GM18861 (cell line): ENCODE results near the gene RAD51B.

Experiments
- ATAC-seq: cut with Tn5 transposase; IDR thresholded peaks from one replicate; pipeline ENCODE4 v1.9.1; 2021; ENCODE audit not compliant: unreplicated experiment

The RAD51B gene

DNA sequence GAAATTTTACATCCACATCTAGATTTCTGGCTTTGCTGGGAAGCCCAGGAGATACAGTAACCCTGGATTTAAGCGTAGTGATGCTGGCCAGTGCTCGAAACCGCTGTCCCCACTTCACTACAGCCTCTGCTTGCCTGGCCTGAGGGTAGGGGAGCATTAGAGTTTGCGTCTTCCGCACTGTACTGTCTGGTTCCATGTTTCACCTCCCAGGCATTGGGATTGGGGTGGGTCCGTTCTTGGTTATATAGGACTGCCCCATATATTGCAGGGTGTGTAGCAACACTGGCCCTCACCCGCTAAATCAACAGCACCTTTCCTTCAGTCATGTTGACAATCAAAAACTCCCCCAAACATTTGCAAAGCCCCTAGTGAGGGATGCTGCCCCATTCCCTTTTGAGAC is 732.5 kb downstream of the RAD51B start:
- no peak for ATAC-seq

DNA sequence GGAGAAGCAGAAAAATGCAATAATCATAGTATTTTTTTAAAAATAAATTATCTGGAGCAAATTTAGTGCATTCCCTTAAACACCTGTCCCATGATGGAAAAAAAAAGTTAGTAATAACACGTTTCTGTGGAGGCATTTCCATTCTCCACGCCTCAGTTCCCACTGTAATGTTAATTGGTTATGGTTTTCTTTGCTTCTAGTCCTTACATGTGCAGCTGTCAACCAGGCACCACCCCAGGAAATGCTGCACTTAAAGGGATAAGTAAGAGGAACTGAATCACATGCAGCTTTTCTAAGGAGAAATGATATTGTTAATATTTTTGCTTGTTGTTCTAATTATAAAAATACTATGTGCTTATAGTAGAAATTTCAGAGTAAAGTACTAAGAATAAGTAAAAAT is 733.0 kb downstream of the RAD51B start:
- ATAC-seq = no peak

DNA sequence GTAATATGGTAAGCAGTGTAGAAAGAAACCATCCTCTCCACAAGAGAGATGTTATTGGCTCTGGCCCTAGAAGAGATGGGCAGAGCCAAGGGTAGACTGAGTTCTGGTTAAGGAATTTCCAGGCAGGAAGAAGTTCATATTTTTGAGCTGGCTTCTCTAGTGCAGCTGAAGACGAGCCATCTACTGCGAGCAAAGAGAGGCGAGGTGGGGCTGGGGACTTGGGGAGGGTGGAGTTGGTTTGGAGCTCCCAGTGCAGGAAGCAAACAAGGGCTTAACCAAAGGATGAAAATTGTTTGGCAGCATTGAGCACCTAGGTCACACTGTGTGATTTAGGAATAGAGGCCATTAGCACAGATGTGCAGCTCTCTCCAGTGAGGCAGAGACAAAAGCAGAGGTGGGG is 733.7 kb downstream of the RAD51B start:
- ATAC-seq = no peak

DNA sequence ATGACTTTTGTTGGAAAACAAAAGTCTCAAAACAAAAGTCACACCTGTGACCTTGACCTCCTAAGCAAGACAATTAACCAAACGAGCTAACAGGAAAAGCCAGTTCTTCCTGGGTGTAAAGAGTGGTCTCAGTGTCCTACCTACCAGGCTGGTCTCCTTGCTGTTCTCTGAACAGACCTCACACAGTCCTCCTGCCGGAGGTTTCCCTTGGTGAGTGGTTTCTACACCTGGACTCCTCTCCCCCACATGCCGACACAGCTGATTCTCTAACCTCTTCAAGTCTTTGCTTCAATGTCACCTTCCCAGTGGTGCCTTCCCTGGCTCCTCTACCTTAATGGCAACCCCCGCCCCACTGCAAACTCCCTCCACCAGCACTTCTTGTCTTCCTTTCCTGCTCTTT is 734.7 kb downstream of the RAD51B start:
- ATAC-seq = no peak

DNA sequence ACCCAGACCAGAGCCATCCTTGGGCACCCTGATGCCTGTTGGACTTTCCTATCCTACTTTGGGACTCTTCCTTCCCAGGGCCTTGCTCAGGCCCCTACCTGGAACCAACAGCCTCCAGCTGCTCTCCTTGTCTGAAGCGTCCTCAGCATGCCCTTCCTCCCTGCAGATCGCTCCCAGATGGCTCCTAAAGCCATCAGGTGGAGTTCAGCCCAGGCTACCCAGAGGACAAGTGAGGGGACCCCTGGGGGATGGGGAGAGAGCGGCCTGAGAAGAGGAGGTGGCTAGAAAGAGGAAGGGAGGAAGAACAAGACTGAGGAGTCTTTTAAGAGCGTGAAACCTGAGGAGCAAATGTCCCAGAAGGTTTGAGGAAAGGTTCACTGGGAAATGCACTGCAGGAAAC is 736.7 kb downstream of the RAD51B start:
- ATAC-seq = no peak

DNA sequence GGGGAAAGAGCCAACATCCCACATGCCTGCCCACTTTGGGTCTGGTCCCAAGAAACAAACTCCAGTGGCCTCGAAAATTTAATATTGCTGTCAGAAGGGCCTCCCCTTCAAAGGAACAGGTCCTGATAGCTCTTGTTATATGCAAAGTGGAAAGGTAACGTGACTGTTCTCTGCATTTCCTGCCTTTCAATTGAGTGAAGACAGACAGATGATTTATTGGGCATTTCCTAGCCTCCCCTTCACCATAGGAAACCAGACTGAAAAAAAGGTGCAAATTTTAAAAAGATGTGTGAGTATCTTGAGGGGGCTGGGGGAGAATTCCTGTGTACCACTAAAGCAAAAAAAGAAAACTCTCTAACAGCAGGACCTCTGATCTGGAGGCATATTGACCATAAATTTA is 738.1 kb downstream of the RAD51B start:
- ATAC-seq = no peak

DNA sequence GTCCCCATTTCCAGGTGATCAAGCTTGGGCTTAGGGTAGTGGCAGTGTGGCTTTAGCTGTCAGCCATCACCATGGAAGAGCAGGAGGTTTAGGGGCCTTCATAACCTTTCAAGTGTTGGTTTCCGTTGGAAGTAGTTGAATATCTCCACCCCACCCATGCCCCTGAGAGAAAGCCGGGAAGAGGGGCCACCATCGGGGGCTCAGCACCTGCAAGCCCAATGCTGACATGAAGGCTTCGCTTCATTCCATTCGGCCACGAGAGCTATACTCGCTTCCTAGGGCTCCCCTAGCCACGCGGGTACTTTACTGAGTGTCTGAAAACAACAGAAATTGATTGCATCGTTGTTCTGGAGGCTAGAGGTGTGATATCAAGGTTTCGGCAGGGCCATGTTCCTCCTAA is 738.5 kb downstream of the RAD51B start:
- ATAC-seq = no peak

DNA sequence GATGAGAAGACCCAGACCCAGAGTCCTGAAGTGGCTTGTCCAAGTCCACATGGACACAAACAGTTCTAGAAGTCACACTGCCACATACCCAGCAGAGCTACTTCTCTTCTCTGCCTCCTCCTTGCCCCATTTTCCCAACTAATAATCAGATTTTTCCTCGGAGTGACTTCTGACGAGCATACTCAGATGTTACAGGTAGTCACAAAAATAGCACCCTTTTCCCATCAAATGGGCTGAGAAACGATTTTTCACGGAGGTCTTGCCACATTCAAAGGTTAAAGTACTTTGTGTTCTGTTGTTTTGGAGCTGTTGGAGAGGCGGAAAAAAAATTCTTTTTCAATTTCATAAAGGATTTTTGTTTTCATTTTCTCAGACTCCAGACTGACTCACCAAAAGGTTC is 740.4 kb downstream of the RAD51B start:
- ATAC-seq = no peak

DNA sequence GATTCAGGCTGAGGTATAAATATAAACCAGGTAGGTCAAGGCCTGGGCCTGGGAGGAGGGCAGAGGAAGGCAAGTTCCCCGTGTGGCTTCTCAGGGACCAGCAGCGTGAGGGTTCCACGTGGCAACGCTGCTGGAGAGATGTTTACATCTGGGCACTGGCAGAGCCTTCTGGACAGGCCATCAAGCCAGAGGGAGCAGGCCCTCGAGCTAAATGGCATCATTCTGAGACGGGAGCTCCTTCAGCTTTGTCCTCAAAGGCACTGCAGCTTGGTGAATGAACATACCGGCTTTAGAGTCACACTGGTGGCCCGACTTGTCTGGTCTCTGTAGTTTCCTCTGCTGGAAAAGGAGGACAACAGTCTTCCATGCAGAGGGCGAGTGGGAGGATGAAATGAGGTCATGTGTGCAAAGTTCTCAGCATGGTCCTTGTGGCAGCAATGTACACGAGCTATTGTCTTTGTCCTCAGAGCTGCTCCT is 742.0 kb downstream of the RAD51B start:
- ATAC-seq = no peak

DNA sequence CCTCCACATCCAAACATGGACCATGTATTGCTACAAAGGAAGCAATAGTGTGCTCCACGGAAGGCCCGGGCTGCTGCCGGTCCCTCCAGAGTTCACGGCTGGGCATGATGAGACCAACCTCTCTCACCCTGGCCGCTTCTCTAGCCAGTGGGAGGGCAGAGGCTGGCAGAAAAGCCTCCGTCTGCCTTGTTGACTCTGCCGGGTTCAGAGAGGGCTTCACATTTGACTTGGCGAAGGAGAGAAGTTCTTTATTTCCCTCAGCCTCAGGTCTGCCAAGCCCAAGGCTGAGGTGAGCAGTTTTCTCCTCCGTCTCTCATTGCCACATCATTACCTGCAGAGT is 743.3 kb downstream of the RAD51B start:
- no peak for ATAC-seq

DNA sequence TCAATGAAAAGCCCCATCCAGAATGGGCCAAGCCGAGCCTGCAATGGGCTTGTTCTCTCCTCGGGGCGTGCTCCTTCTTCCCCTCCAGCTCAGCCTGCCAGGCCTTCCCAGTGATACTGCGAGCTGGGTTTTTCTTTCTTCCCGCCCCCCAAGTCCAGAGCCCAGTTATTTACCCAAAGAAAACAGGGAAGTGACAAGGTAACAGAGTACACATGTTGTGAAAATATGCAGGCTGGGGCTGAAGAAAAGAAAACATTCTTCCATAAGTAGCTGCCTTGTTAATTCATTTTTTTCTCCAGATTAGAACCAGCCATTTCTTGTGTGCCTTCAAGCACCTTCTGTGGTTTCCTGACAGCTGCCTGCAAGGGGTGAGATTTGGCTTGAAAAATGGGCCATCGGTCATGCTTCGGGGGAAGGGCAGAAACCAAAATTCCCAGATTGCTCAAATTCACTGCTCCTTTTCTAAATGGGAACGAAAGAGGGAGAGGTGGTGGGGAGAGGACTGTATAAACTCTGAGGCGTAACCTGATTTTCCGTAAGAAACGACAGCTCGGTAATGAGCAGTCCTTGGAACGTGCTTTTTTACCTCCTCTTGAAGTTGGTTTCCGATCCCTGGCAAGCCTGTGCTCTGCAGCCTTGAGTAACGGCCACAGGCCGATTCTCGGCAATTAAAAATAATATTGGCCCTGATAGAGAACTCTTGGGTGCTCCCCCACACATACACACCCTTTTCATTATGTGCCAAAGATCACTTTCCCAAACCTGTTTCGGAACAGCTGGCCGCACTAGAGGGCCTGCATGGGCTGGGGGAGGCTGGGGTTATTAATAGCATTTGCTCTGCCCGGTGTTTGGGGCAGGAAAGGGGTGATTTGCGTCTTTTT is 743.9 kb downstream of the RAD51B start:
- no peak for ATAC-seq

DNA sequence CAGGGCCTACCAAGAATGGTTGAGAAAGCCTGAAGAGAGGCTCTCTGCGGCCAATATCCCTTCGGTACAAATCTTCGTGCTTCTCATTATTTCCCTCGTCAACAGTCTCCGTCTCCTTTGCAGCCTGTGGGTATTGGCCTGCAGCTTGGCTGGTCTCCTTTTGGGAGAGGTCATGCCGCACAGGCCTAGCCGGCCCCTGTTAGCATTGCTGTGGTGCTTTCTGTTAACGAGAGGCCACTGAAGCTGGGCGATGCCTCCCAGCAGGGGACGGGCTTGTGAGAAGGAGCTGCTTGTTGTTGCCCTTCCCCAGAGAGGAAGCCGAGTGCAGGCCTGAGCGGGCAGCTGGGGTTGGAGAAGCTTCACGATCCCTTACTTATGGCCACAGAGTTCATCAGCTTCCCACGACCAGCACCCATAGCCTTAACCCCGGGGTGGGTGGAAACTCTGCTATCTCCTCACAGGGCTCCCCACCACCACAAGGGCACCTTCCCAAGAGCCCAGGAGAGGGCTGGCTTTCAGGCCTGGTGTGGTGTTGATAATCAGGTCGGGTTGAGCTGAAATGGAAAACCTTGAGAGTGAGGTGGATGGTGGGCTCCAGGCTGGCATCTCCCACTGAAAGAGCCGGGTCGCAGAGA is 744.7 kb downstream of the RAD51B start:
- no peak for ATAC-seq

DNA sequence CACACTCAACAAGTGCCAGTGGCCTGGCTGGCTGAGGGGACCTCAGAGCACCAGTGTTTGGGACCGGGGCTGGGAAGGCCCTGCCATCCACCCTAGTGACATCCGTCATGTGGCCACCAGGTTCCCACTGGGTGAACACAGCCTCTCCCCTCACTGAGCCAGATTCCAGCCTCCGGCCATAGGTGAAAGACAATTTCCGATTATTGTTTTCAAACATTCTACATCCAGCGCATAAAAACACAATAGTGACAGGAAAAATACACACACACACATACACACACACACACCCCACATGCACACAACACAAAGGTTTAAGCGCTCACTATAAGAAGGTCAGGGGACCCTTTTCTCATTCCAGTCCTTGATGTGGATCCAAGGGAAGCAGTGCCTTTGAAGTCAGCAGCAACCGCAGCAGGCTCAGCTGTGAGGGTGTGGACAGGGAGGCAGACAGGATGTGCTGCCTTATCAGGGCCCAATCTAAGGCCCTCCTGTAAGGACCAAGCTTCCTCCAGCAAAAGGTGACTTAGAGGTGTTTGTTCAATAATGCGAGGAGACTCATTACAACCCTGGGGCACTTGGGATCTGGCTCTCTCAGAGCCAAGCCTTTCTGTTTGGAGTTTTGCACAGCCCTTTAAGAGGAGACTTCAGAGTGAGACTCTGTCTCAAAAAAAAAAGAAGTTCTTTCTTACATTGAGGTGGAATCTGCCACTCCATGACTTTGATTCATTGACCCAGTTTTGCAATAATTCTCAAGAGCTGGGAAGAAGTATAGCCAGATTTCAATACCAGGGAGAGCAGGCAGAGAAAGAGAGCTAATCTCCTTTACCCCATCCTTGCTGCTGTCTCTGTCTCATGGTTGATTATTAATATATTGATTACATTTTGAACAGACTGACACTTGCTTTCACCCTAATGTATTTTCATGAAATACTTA is 745.5 kb downstream of the RAD51B start:
- ATAC-seq = no peak

DNA sequence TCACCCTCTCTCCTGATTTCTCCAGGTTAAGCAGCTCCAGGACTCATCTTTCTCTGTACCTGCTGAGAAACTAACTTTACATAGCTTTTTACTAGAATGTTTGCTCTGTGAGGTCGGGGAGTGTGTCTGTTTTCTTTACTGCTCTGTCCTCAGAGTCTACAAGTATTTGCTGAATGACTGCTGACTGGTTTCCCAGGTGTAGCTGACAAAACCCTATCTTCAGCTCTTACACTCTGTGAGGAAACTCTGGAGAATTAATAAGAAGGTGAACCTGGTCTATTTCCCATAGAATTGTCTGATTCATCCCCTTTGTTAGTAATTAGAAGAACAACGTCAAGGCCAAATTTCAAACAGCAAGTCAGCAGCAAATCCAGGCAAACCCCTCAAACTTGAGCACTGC is 746.5 kb downstream of the RAD51B start:
- no peak for ATAC-seq

DNA sequence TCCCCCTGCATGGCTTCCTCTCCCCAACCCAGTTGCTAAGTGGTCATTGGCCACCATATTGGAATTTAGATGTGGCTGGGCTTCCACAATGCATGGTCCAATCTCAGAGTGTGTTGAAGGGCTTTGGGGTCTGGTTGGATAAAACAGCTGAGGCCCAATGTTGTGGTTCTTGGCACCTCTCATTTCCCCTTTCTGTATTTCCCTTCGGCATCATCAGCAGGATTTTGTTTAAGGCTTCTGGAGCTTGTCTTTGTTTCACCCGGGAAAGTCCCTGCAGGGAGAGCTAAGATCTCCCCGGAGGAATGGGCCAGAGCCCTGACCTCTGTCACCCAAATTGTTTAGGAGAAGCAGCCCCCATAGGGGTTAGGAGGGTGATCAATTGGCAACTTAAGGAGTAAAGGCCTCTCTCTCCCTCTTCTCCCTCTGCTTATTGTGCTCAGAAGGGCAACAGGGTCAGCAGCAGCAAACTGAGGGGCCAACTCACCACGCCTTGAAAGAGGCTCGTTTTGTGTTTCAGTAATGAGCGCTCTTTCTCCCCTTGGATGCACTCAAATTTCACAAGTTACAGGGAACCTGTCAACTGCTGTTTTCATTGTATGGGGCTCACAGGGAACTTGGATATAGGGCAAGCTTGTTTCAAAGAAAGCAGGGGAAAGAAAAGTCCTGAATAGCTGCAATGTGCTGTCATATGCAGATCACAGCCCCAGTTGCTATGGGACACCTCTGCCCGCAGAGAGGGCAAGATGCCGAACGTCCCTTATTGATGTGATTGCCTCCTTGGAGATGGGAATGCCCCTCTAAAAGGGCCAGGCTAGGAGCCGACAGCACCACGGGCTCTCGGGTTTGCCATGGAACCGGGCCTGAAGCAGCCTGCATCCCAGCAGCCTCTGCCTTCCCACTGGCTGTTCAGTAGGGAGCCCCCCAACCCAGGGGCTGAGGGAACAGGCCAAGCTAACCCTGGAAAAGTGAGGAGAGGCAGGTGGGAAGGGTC is 749.6 kb downstream of the RAD51B start:
- no peak for ATAC-seq

DNA sequence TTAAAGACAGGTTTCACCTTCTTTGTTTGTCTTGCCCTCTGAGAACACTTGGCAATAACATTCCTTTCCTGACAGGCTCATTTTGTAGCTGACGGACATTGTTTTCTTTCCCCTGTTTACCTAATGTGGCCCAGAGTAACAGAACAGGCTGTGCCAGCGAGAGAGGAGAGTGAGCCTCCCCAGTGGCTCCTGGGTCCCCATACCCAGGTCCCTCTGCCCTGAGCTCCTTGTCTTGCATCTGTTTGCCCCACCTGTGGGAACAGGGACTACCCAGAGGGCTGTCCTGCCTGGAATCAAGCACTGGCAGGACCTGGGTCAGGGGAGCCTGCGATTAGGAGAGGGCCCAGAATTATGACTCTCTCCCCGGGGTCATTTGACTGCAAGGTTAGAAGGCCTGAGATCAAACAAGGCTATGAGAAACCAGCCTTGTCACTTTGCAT is 750.4 kb downstream of the RAD51B start:
- no peak for ATAC-seq

DNA sequence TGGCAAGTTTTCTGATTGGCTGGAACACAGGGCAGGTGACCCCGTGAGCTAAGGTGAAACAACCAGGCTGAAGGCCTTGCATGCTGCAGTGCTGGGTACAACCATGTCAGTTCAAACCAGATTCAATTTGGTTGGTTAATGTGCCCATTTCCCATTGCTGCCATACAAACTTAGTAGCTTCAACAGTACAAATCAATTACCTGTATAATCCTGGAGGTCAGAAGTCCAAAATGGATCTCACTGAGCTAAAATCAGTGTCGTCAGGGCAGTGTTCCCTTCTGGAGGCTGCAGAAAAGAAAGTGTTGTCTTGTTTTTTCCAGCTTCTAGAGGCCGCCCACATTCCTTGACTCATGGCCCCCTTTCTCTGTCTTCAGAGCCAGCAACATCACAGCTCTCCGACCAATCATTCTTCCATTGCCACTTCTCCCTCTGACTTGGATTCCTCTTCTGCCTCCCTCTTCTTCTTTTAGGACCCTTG is 751.6 kb downstream of the RAD51B start:
- ATAC-seq = no peak

DNA sequence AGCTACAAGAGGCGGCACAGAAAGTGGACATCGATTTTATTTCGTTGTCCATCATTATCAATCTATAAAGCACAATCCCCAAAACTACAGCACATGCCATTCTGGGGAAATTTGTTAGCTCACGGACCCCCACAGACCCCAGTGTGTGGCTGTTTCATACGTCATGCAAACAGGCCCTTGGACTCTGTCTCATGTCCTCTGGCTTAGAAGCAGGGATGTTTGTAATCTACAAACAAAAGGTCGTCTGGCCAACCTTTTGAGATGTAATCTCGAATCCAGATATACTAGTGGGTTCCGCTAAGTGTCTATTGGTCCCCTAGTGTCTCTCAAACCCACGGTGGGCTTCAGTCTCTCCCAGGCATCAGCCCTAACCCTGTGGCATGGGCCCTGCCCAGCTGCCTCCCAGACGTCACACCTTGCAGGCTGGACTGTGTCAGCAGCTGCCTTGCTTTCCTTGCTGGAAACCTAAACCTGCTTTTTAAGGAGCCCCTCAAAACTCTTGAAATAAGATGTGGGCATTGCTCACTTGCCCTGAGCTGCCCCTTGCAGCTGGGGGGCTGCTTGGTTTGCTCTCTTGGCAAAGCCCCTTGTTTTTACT is 752.4 kb downstream of the RAD51B start:
- no peak for ATAC-seq

DNA sequence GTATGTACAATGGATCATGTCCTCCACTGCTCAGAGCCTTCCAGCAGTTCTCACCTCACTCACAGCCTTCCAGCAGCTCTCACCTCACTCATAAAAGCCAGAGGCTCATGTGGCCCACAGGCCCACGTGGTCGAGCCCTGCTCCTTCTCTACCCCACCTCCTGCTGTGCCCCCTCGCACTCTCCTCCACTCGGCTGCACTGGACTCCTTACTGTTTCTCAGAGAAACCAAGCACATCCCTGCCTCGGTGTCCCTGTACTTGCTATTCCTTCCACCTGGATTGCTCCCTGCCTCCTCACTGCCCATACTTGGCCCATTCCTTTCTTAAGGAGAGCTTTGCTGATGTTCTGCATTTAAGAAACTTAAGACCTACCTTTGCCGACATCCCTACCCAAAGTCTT is 753.5 kb downstream of the RAD51B start:
- no peak for ATAC-seq

DNA sequence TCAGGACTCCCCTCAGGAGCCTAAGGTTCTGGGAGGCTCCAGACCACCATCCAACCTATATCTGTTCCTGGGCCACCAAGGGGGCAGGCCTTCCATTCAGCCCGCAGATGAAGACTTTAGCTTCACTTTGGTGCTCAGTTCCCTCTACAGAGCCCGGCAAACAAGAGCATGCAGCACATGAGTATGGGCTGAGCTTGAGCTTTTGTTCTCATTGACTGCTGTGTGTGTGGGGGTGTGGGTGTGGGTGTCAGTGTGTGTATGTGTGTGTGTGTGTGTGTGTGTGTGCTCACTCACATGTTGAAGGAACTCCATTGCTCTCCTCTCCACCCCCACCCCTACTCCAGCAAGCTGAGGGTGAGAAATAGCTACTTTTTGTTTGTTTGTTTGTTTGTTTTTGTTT is 754.1 kb downstream of the RAD51B start:
- ATAC-seq = no peak
